K562 (cell line): Measurements from ENCODE around the gene HMCN2. TPM values are rescaled to one million over a fixed set of nuclear protein-coding genes. Genes with fewer than 3 reads are reported as not detected.
A peak's percentile ranks its signal among the peaks of the same experiment; 100 is the strongest.

Experiments
- ATAC-seq: fragments of 200-7000 bp; cut with Tn5 transposase; 3 replicates; pipeline ENCODE4 v1.9.1; 2020; ENCODE audit warnings: moderate library complexity
- Bru-seq: library from RNA; stranded (reverse); fragments of 400-500 nt; gene quantifications from one replicate; lab custom pipeline; 2021; lab: Mats Ljungman, UMichigan
- BruChase-seq, 2 experiments: library from RNA; stranded (reverse); fragments of 400-500 nt; gene quantifications; one replicate each; lab custom pipeline; 2021; lab: Mats Ljungman, UMichigan
- BruUV-seq: library from RNA; stranded (reverse); fragments of 400-500 nt; replicated peaks from 2 replicates; lab custom pipeline; 2021; lab: Mats Ljungman, UMichigan
- CTCF ChIA-PET: fragments of 300-600 bp; formaldehyde crosslinking; extraction: SDS; loops from one replicate; lab custom pipeline; 2021; ENCODE audit warnings: low intra/inter-chr PET ratio; lab: Yijun Ruan, JAX
- POLR2A ChIA-PET: fragments of 300-600, 350-650 bp; sonication (Branson Sonifier 250); formaldehyde crosslinking; extraction: SDS; loops from one replicate; lab custom pipeline; 2021; ENCODE audit warnings: antibody characterized with exemption, inconsistent platforms; lab: Yijun Ruan, JAX
- DNase-seq, 4 experiments: peaks; one replicate each; pipeline versions ENCODE4 v3.0.0 to v3.0.0-alpha.2; 2011 to 2018; ENCODE audit warnings: low spot score in 3 of 4, mixed read lengths in 3 of 4; ENCODE audit errors: extremely low read depth in 1 of 4
- FAIRE-seq: peaks from 2 replicates; lab custom pipeline; 2011; peaks lifted over from hg19 to GRCh38; lab: Jason Lieb, UNC
- H2AFZ ChIP-seq: 2 replicates; pipeline ENCODE4 v1.6.0; 2011; ENCODE audit warnings: low read depth, low read length, control low read depth, inconsistent platforms
- H3K27ac ChIP-seq: fragments of 200-600 bp; 3 replicates; pipeline ENCODE4 v1.8.0; 2011; ENCODE audit warnings: low read depth, mild to moderate bottlenecking, control low read depth, inconsistent platforms, low read length, moderate library complexity, mixed read lengths; ENCODE audit errors: extremely low read depth
- H3K27me3 ChIP-seq, 2 experiments: fragments of 300-600 bp in 1 of 2; 2 replicates in 1 of 2; 3 replicates in 1 of 2; pipeline versions ENCODE4 v1.6.0 to v1.8.0; 2011; ENCODE audit warnings: inconsistent platforms in 2 of 2, low read length in 2 of 2, mild to moderate bottlenecking in 1 of 2, mixed read lengths in 1 of 2, moderate library complexity in 1 of 2; ENCODE audit not compliant: control insufficient read depth in 2 of 2, insufficient read depth in 2 of 2
- H3K36me3 ChIP-seq: fragments of 300-600 bp; 3 replicates; pipeline ENCODE4 v1.8.0; 2011; ENCODE audit warnings: mild to moderate bottlenecking, low read length, inconsistent platforms; ENCODE audit not compliant: control insufficient read depth, insufficient read depth
- H3K4me1 ChIP-seq, 2 experiments: fragments of 200-600 bp in 1 of 2; replicated peaks in 1 of 2; 2 replicates in 1 of 2; 3 replicates in 1 of 2; pipeline versions ENCODE4 v1.5.1 to v1.8.0; 2011; ENCODE audit warnings: inconsistent platforms in 2 of 2, low read length in 2 of 2, mild to moderate bottlenecking in 1 of 2, mixed read lengths in 1 of 2, moderate library complexity in 1 of 2; ENCODE audit not compliant: control insufficient read depth in 2 of 2, insufficient read depth in 2 of 2
- H3K4me2 ChIP-seq: 2 replicates; pipeline ENCODE4 v1.6.1; 2011; ENCODE audit warnings: low read length, control low read depth, inconsistent platforms, mixed read lengths; ENCODE audit not compliant: insufficient read depth
- H3K4me3 ChIP-seq: fragments of 200-600 bp; sonication (generic), shearing (Covaris generic); 2 replicates; pipeline ENCODE4 v1.5.1; 2016; ENCODE audit warnings: control low read depth, inconsistent platforms
- H3K79me2 ChIP-seq: fragments of 200-600 bp; 3 replicates; pipeline ENCODE4 v1.8.0; 2011; ENCODE audit warnings: low read length, inconsistent platforms; ENCODE audit not compliant: control insufficient read depth, insufficient read depth
- H3K9ac ChIP-seq, 2 experiments: 2 replicates each; pipeline versions ENCODE4 v1.6.0 to v1.6.1; 2011; ENCODE audit warnings: low read depth in 2 of 2, low read length in 2 of 2, control low read depth in 1 of 2, inconsistent platforms in 1 of 2, mild to moderate bottlenecking in 1 of 2, mixed read lengths in 1 of 2; ENCODE audit not compliant: insufficient read depth in 1 of 2
- H3K9me1 ChIP-seq: one replicate; pipeline ENCODE4 v1.6.0; 2011; ENCODE audit warnings: inconsistent platforms, mild to moderate bottlenecking, low read length, moderate library complexity; ENCODE audit not compliant: control insufficient read depth, insufficient read depth
- H3K9me3 ChIP-seq: replicated peaks from 2 replicates; pipeline ENCODE4 v1.5.1; 2011; ENCODE audit warnings: low read depth, low read length, inconsistent platforms; ENCODE audit not compliant: control insufficient read depth, insufficient read depth
- H4K20me1 ChIP-seq: replicated peaks from 2 replicates; pipeline ENCODE4 v1.6.1; 2011; ENCODE audit warnings: low read length, inconsistent platforms, mixed read lengths; ENCODE audit not compliant: control insufficient read depth, insufficient read depth
- CHD7 ChIP-seq: fragments of 200-600 bp; sonication (generic); IDR thresholded peaks from one replicate; pipeline ENCODE4 v1.6.1; 2012; ENCODE audit warnings: mild to moderate bottlenecking, low read depth, low read length, inconsistent platforms
- MXI1 ChIP-seq: IDR thresholded peaks from 2 replicates; pipeline ENCODE4 v1.6.1; 2011; ENCODE audit warnings: low read depth, mild to moderate bottlenecking, improper control_type of control experiment, low read length
- ZBTB7A ChIP-seq: IDR thresholded peaks from 2 replicates; pipeline ENCODE4 v1.6.1; 2011; ENCODE audit warnings: low read depth, mild to moderate bottlenecking, low read length, moderate library complexity, borderline replicate concordance; ENCODE audit not compliant: control insufficient read depth
- WGBS: fragments of 100-300 bp; shearing (Covaris generic); methylation state at CpG from one replicate; pipeline ENCODE4 v1.1.6; 2016; ENCODE audit warnings: low coverage, mixed read lengths; ENCODE audit not compliant: insufficient coverage; ENCODE audit errors: missing lambda C conversion rate; 5-methylcytosine and 5-hydroxymethylcytosine counted together
- in situ Hi-C: fragments of 300-500 bp; cut with MboI; formaldehyde crosslinking; loops from 4 replicates; pipeline ENCODE4 v1.15.0; 2018; ENCODE audit warnings: inconsistent platforms, mixed read lengths
- intact Hi-C: fragments of 100-400 bp; cut with micrococcal nuclease; formaldehyde crosslinking; loops from 2 replicates; pipeline ENCODE4 v1.14.2; 2022
- long read RNA-seq, 3 experiments: library from polyadenylated mRNA in 2 of 3; library from RNA in 1 of 3; unstranded in 2 of 3; stranded (forward) in 1 of 3; transcript quantifications; one replicate each; pipeline ENCODE4 v2.0.0, GENCODE V29; 2019 to 2022
- polyA minus RNA-seq, 3 experiments: library from RNA; depleted of rRNA, polyadenylated mRNA; stranded (reverse); fragments of >200 nt; gene quantifications; 2 replicates each; pipeline ENCODE4 v1.2.3, GENCODE V29; 2011
- polyA plus RNA-seq, 8 experiments: library from polyadenylated mRNA; depleted of rRNA in 4 of 8; stranded (reverse) in 5 of 8; unstranded in 3 of 8; fragments of >200 nt; fragmentation: Nextera tagmentation in 2 of 8; fragmentation: Illumina TruSeq in 1 of 8; extraction: Ambion mirVana in 2 of 8; extraction: Trizol in 1 of 8; gene quantifications; 2 replicates each; pipeline versions ENCODE4 v1.2.1 to v1.2.3, GENCODE V29; 2011 to 2014; ENCODE audit warnings: inconsistent platforms in 1 of 8, missing spikeins in 1 of 8
- total RNA-seq, 7 experiments: library from RNA; depleted of rRNA in 6 of 7; stranded (reverse); fragments of >200 nt in 6 of 7; fragmentation: Illumina TruSeq in 2 of 7; extraction: Trizol in 2 of 7; gene quantifications; 2 replicates each; pipeline versions ENCODE4 v1.2.1 to v1.2.3, GENCODE V29; 2011 to 2021; ENCODE audit warnings: low replicate concordance in 1 of 7

Gene HMCN2
- total RNA-seq (2011; cell fraction: chromatin; rRNA removed; ENCODE audit: low replicate concordance) = 0.28 TPM in 1 of 2 replicates, not detected in the other
- 0.13 and 0.17 TPM in 2 replicates for total RNA-seq (2011; cell fraction: nucleolus; rRNA removed)
- 0.15 TPM in 1 of 2 replicates, not detected in the other for total RNA-seq (2011; cell fraction: nucleoplasm; rRNA removed)
- total RNA-seq (2014; rRNA removed) = not detected in 2 replicates
- not detected in 2 replicates for total RNA-seq (2014; rRNA removed; fragmentation: Illumina TruSeq; extraction: Trizol)
- total RNA-seq (2015; rRNA removed; fragmentation: Illumina TruSeq; extraction: Trizol) = not detected in 2 replicates
- total RNA-seq (2021) = 0.02 TPM in 1 of 2 replicates, not detected in the other
- 0.01 TPM in 1 of 2 replicates, not detected in the other for polyA plus RNA-seq (2011; rRNA removed)
- polyA plus RNA-seq (2011; cell fraction: cytosol; rRNA removed) = 0.03 TPM in 2 replicates
- polyA plus RNA-seq (2011; cell fraction: nucleus; rRNA removed) = 0.06 and 0.17 TPM in 2 replicates
- polyA plus RNA-seq (2012) = 0.01 TPM in 1 of 2 replicates, not detected in the other
- not detected in 2 replicates for polyA plus RNA-seq (2014; fragmentation: Illumina TruSeq; extraction: Trizol)
- not detected for polyA plus RNA-seq (2014; fragmentation: Nextera tagmentation; extraction: Ambion mirVana)
- polyA plus RNA-seq (2014; rRNA removed) = 0.01 TPM in 1 of 2 replicates, not detected in the other
- 0.09 TPM in 1 of 2 replicates, not detected in the other for polyA minus RNA-seq (2011; rRNA and poly(A)+ RNA removed)
- polyA minus RNA-seq (2011; cell fraction: cytosol; rRNA and poly(A)+ RNA removed) = not detected in 2 replicates
- under 0.01 TPM in 1 of 2 replicates, not detected in the other for polyA minus RNA-seq (2011; cell fraction: nucleus; rRNA and poly(A)+ RNA removed)
- percentile 1 among the genes with signal in this experiment for Bru-seq, nascent RNA
- BruChase-seq, experiment 1, labeled RNA remaining after a 2-hour chase = percentile 3 among the genes with signal in this experiment
- percentile 5 among the genes with signal in this experiment for BruChase-seq, experiment 2, labeled RNA remaining after a 6-hour chase
- long read RNA-seq, experiment 1 = 0 reads
- long read RNA-seq, experiment 2 = 0 reads
- long read RNA-seq, experiment 3 = 0 reads

- no TSS peak for BruUV-seq
- Histone ChIP-seq H3K9me3 (no peaks in the 10 kb centered on the region), H3K4me3 (no peak within 1 kb of the TSS), H3K27me3 (peaks cover 65 to 84% of the 10 kb centered on the region in 2 experiments; a peak in 4 of 5 replicates), H4K20me1 (peaks cover 2% of the 10 kb centered on the region), H3K4me1 (peaks cover 0 to 15% of the 10 kb centered on the region in 2 experiments; a peak in 2 of 5 replicates), H3K9ac (no peak within 1 kb of the TSS), H3K79me2 (no peaks in the 10 kb centered on the region), H3K4me2 (no peak within 1 kb of the TSS), H3K9me1 (no peaks in the 10 kb centered on the region), H2AFZ (no peak within 1 kb of the TSS)
- 9% methylated on average over 31 of the region's 89 CpGs for WGBS
- in situ Hi-C loops (no loop called here), intact Hi-C loops (no loop called here)
- ATAC-seq (peak; percentile 54), DNase-seq (peak in 2 of 4 experiments; percentile 52 to 53)
- CTCF ChIA-PET = no interaction called here
- POLR2A ChIA-PET = interaction anchor here (1.0 kb wide), 1 partner anchor 11 kb away, joined by 3 read pairs; no protein-coding TSS in a partner anchor
- TF ChIP-seq ZBTB7A (peak; percentile 27; the same call in 1 of the 2 replicates), MXI1 (no peak), CHD7 (no peak)
- TF ChIP-seq, all 486 proteins: peak for 1
- FAIRE-seq = no peak
- Histone ChIP-seq H3K36me3 (no peaks in the 10 kb centered on the region), H3K27ac (no peak within 1 kb of the TSS)
Measured at GRCh38 chr9:130265431-130266235, at the start of gene HMCN2. TSS of gene HMCN2 (plus strand) at chr9:130265760. CDS start at chr9:130265879, 119 bp downstream.
